Measurements from ENCODE around the gene KLHL21.

Gene KLHL21

GRCh38 chr1:6596351-6596750 lies 6.3 kb downstream of the KLHL21 start:
- TF ChIP-seq POLR2AphosphoS5 (IDR thresholded peaks at IDR 0.05; ENCODE audit: low read depth, low read length): no peak
- DNase-seq (ENCODE audit: insufficient read length) (no peak), FAIRE-seq (no peak)

GRCh38 chr1:6594977-6595740 lies 7.5 kb downstream of the KLHL21 start:
- TF ChIP-seq POLR2AphosphoS5 (IDR thresholded peaks at IDR 0.05; ENCODE audit: low read depth, low read length): no peak
- no peak for TF ChIP-seq POLR2A (IDR thresholded peaks at IDR 0.05; ENCODE audit: low read depth, low read length)
- TF ChIP-seq TAF1 (IDR thresholded peaks at IDR 0.05; ENCODE audit: borderline replicate concordance, low read depth, low read length): no peak
- FAIRE-seq (no peak), DNase-seq (ENCODE audit: insufficient read length) (no peak)

- TF ChIP-seq TAF1 (IDR thresholded peaks at IDR 0.05; ENCODE audit: borderline replicate concordance, low read depth, low read length): no peak
- TF ChIP-seq POLR2AphosphoS5 (IDR thresholded peaks at IDR 0.05; ENCODE audit: low read depth, low read length): no peak
- no peak for TF ChIP-seq POLR2A (IDR thresholded peaks at IDR 0.05; ENCODE audit: low read depth, low read length)
- DNase-seq (ENCODE audit: insufficient read length) (no peak), FAIRE-seq (no peak)
Measured at GRCh38 chr1:6593810-6594209, 8.9 kb downstream of the KLHL21 start.

- TF ChIP-seq POLR2A (IDR thresholded peaks at IDR 0.05; ENCODE audit: low read depth, low read length) (no peak), TAF1 (IDR thresholded peaks at IDR 0.05; ENCODE audit: borderline replicate concordance, low read depth, low read length) (no peak), POLR2AphosphoS5 (IDR thresholded peaks at IDR 0.05; ENCODE audit: low read depth, low read length) (no peak)
- DNase-seq (ENCODE audit: insufficient read length): no peak
Measured at GRCh38 chr1:6592865-6593593, 9.6 kb downstream of the KLHL21 start.

GRCh38 chr1:6592441-6592840 lies 10.2 kb downstream of the KLHL21 start:
- FAIRE-seq: no peak
- DNase-seq (ENCODE audit: insufficient read length): no peak
- TF ChIP-seq TAF1 (IDR thresholded peaks at IDR 0.05; ENCODE audit: borderline replicate concordance, low read depth, low read length) (no peak), POLR2AphosphoS5 (IDR thresholded peaks at IDR 0.05; ENCODE audit: low read depth, low read length) (no peak), POLR2A (IDR thresholded peaks at IDR 0.05; ENCODE audit: low read depth, low read length) (no peak)

More at GRCh38 chr1:6592865-6593593, 9.6 kb downstream of the KLHL21 start:
- FAIRE-seq: no peak

GRCh38 chr1:6591644-6592043 lies 11.0 kb downstream of the KLHL21 start:
- FAIRE-seq (no peak), DNase-seq (ENCODE audit: insufficient read length) (no peak)
- TF ChIP-seq TAF1 (IDR thresholded peaks at IDR 0.05; ENCODE audit: borderline replicate concordance, low read depth, low read length): no peak
- no peak for TF ChIP-seq POLR2AphosphoS5 (IDR thresholded peaks at IDR 0.05; ENCODE audit: low read depth, low read length)
- no peak for TF ChIP-seq POLR2A (IDR thresholded peaks at IDR 0.05; ENCODE audit: low read depth, low read length)

- TF ChIP-seq TAF1 (IDR thresholded peaks at IDR 0.05; ENCODE audit: borderline replicate concordance, low read depth, low read length): no peak
- DNase-seq (ENCODE audit: insufficient read length) (no peak), FAIRE-seq (no peak)
Measured at GRCh38 chr1:6591222-6591621, 11.4 kb downstream of the KLHL21 start.

GRCh38 chr1:6590046-6590445 lies 12.6 kb downstream of the KLHL21 start:
- no peak for DNase-seq (ENCODE audit: insufficient read length)
- TF ChIP-seq POLR2AphosphoS5 (IDR thresholded peaks at IDR 0.05; ENCODE audit: low read depth, low read length) (no peak), TAF1 (IDR thresholded peaks at IDR 0.05; ENCODE audit: borderline replicate concordance, low read depth, low read length) (no peak), POLR2A (IDR thresholded peaks at IDR 0.05; ENCODE audit: low read depth, low read length) (no peak)
- no peak for FAIRE-seq

- TF ChIP-seq TAF1 (IDR thresholded peaks at IDR 0.05; ENCODE audit: borderline replicate concordance, low read depth, low read length): no peak
- TF ChIP-seq POLR2A (IDR thresholded peaks at IDR 0.05; ENCODE audit: low read depth, low read length): no peak
- no peak for TF ChIP-seq POLR2AphosphoS5 (IDR thresholded peaks at IDR 0.05; ENCODE audit: low read depth, low read length)
- no peak for FAIRE-seq
Measured at GRCh38 chr1:6588893-6589520, 13.7 kb downstream of the KLHL21 start.

GRCh38 chr1:6588128-6588892 lies 14.4 kb downstream of the KLHL21 start:
- TF ChIP-seq POLR2A (IDR thresholded peaks at IDR 0.05; ENCODE audit: low read depth, low read length) (no peak), POLR2AphosphoS5 (IDR thresholded peaks at IDR 0.05; ENCODE audit: low read depth, low read length) (no peak), TAF1 (IDR thresholded peaks at IDR 0.05; ENCODE audit: borderline replicate concordance, low read depth, low read length) (no peak)
- no peak for DNase-seq (ENCODE audit: insufficient read length)
- FAIRE-seq: no peak

More at GRCh38 chr1:6588893-6589520, 13.7 kb downstream of the KLHL21 start:
- no peak for DNase-seq (ENCODE audit: insufficient read length)
